ENCODE measurements around the gene ESRRA.

The ESRRA gene

GRCh38 chr11:64352099-64352994 lies 47.0 kb downstream of the ESRRA start:
- DNase-seq (ENCODE audit: low read depth) = no peak

DNA sequence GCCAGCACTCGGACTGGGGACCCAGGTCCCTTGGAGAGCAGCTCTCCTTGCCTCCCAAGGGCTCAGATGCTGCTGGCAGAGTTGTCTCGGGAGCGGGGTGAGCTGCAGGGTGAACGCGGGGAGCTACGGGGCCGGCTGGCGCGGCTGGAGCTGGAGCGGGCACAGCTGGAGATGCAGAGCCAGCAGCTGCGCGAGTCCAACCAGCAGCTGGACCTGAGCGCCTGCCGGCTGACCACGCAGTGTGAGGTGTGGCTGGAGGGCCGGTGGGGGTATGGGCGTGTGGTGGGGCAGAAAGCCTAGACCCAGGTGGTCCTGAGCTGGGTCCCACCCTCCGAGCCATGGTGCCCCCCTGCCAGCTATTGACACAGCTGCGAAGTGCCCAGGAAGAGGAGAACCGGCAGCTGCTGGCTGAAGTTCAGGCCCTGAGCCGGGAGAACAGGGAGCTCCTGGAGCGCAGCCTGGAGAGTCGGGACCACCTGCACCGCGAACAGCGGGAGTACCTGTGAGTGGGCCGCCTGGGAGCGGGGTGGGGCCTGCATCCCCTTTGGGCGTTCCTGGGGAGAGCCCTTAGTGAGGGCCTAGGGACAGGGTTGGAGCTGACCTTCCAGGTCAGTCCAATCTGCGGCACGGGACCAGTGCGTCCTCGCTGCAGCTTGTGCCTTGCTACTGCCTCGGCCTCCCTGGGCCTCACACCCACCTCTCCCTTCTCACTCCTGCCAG lies 47.8 kb downstream of the ESRRA start:
- no peak for DNase-seq (ENCODE audit: low read depth)

DNA sequence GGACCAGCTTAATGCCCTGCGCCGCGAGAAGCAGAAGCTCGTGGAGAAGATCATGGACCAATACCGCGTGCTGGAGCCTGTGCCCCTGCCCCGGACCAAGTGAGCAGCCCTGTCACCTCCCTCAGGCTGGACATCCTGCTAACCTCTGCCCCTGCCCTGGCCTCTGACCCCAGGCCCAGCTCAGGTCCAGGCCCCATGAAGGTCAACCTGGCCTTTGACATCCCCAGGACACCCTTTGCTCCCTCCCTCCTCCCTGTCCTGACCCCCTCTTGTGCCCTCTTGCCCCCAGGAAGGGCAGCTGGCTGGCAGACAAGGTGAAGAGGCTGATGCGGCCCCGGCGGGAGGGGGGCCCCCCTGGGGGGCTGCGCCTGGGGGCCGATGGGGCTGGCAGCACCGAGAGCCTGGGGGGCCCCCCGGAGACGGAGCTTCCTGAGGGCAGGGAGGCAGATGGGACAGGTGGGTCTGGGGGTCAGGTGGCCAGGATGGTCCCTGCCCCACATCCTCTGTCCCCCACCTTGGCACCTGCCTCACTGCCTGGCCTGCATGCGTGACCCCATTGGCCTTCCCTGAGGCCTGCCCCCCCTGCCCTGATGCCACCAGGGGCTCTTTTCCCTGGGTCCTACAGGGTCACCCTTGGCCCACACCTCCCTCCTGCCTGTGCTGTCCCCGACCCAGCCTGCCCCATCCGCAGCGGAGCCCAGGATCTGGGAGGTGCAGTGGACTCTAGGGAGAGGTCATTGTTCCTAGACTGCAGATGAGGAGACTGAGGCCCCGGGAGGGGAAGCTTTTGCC lies 48.6 kb downstream of the ESRRA start:
- no peak for DNase-seq (ENCODE audit: low read depth)

GRCh38 chr11:64355078-64355940 lies 50.0 kb downstream of the ESRRA start:
- DNase-seq (ENCODE audit: low read depth) = peak; percentile 55

DNA sequence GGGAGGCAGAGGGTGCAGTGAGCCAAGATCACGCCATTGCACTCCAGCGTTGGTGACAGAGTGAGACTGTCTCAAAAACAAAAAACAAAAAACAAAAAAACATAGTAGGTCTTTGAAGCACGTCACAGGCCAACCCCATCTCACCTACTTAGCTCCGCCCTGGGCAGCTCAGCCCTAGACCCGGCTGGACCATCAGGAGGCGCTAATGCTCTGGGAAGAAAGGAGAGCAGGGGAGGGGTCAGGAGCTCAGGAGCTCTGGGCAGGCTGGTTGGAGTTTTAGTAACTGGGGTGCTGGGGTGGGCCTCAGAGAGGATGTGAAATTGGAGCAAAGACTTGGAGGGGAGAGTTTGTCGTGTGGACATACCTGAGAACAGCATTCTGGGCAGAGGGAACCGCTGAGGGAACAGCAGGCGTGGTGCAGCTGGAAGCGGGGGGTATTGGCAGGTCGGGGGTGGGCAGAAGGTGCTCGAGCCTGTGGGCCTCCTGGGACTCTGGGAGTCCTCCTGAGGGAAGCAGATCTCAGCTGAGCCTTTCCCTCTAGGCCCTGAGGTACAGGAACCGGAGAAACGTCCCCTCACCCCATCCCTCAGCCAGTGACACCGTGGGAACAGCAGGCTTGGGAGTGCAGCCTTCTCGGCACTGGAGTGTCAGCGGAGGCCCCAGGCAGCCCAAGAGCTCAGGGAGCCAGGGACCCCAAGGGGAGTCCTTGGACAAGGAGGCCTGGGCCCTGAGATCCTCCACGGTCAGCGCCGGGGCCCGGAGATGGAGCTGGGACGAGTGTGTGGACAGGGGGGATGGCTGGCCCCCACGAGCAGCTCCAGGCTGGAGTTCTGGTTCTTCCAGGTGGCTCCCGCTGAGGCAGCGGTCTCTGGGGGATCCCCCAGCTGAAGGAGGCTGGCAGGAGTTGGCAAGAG lies 51.4 kb downstream of the ESRRA start:
- DNase-seq (ENCODE audit: low read depth) = peak; percentile 50

- no peak for DNase-seq (ENCODE audit: low read depth)
Measured at GRCh38 chr11:64357446-64357845, 52.1 kb downstream of the ESRRA start.

DNA sequence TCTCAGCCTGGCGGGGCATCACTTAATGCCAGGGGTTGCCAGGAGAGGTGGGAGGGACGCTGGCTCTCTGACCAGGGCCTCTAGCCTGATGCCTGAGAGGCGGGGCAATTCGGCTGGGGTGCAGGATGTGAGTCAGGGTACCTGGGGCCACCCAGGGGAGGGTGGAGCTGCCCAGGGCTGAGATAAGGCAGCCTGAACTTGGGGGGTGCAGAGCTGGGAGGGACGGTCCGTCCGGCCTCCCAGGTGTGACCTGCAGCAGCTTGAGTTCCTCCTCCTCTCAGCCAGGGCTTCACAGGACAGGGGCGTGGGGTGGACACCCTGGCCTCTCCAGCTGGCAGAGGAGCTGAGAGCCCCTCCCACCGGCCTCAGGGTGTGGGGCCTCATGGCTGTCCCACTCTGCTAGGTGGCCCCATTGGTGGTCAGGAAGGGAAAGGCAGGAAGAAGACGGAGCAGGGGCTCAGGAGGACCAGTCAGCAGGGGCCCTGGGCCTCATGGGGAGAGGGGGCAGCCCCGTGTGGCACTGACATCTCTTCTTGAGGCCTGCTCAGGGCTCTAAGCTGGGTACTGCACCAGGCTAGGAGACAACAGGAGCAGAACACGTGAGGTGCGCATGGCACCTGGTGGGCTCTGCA lies 52.7 kb downstream of the ESRRA start:
- DNase-seq (ENCODE audit: low read depth) = peak; percentile 51

GRCh38 chr11:64358536-64358906 lies 53.2 kb downstream of the ESRRA start:
- no peak for DNase-seq (ENCODE audit: low read depth)

DNA sequence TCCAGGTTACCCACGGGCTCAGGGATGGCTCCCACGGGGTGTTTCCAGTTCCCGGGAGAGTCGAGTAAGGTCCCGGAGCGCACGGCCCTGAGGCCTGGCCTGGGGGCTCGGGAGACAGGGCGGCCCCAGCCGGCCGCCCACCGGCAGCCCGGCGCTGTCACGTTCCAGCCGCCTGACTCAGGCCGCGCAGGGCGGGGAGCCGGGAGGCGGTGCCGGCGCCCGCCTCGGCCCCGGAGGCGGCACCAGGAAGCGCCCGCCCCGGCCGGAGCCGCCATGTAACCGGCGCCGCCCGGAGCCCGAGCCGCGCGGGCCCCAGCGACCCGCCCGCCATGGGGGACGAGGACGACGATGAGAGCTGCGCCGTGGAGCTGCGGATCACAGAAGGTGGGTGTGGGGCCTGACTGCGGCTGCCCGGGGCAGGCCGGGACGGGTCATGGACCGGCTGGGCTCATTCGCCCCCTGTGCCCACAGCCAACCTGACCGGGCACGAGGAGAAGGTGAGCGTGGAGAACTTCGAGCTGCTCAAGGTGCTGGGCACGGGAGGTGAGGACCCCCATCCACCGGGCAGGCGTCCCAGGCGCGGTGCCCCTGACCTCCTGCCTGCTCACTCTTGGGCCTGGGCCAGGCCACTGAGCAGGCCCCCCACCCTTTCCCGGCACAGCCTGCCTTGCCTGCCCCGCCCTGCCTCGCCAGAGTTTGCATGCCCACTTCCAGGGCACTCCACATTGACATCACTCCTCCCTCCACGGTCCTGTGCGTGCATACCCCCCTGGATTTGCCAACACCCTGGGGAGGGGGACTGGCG lies 53.8 kb downstream of the ESRRA start, which contains the start of gene RPS6KA4:
Gene RPS6KA4, plus strand, starts transcription at position 256 of the 805 bp plus-strand sequence. Its CDS starts 74 bp downstream, at position 330.
- peak; percentile 72 for DNase-seq (ENCODE audit: low read depth)

GRCh38 chr11:64359712-64360445 lies 54.6 kb downstream of the ESRRA start:
- peak; percentile 28 for DNase-seq (ENCODE audit: low read depth)

DNA sequence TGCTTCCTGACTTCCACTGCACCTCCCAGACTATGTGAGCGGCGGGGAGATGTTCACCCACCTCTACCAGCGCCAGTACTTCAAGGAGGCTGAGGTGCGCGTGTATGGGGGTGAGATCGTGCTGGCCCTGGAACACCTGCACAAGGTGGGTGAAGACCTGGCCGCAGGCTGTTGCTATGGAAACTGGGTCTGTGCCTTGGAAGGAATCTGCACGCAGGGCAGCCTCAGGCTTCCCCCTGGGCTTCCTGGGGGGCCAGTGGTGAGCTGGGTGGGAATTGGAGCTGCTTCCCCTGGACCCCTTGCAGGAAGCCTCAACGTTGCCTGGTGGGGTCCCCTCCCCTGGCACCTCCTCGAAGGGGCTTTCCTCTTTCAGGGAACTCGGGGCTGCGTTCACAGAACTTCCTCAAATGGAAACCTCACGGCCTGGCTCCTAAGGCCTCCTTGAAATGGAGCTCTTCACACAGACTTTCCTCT lies 55.2 kb downstream of the ESRRA start:
- no peak for DNase-seq (ENCODE audit: low read depth)

- no peak for DNase-seq (ENCODE audit: low read depth)
Measured at GRCh38 chr11:64361659-64362058, 56.3 kb downstream of the ESRRA start.

- no peak for DNase-seq (ENCODE audit: low read depth)
Measured at GRCh38 chr11:64362339-64362738, 57.0 kb downstream of the ESRRA start.

DNA sequence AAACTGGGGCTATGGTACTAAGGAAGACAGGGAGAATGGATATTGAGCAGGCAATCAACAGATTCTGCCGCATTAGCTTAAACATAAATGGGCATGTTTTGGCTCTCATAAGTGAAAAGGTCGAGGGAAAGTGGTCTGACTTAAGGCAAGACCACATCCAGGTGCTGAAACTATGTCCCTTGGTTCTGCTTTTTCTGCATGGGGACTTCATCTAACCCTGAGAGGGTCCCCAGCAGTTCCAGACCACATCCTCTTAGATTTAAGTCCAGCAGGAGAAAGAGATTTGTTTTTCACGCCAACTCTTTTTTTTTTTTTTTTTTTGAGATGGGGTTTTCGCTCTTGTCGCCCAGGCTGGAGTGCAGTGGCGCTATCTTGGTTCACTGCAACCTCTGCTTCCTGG lies 59.1 kb downstream of the ESRRA start:
- no peak for DNase-seq (ENCODE audit: low read depth)

DNA sequence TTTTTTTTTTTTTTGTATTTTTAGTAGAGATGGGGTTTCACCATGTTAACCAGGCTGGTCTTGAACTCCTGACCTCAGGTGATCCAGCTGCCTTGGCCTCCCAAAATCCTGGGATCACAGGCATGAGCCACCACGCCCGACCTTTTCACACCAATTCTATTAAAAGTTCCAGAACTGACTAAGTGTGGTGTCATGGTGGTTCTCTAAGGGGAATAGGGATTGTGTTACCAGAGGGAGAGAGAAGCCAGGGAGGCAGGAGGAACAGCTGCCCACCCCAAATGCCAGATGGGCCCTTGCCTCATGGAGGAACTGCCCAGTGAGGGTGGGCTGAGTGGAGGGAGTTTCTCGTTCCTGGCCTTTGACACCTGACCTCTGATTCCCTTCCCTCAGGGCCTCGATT lies 59.6 kb downstream of the ESRRA start:
- DNase-seq (ENCODE audit: low read depth) = no peak
